Loucy (cell line): ENCODE measurements around the gene CRYBA4.

Experiments
- H2AFZ ChIP-seq: fragments of 200-600 bp; sonication (generic); 2 replicates; pipeline ENCODE4 v1.6.0; 2016; ENCODE audit warnings: antibody characterized with exemption, mild to moderate bottlenecking, low read length, moderate library complexity
- H3F3A ChIP-seq: fragments of 200-600 bp; 2 replicates; pipeline ENCODE4 v1.6.0; 2016; ENCODE audit warnings: antibody characterized with exemption, low read depth, mild to moderate bottlenecking
- H3K27me3 ChIP-seq: fragments of 200-600 bp; sonication (generic); 2 replicates; pipeline ENCODE4 v1.6.1; 2014; ENCODE audit warnings: low read length, mild to moderate bottlenecking; ENCODE audit not compliant: insufficient read depth, poor library complexity, severe bottlenecking
- H3K36me3 ChIP-seq: fragments of 200-600 bp; sonication (generic); 2 replicates; pipeline ENCODE4 v1.6.1; 2016; ENCODE audit warnings: low read length; ENCODE audit not compliant: insufficient read depth
- H3K4me1 ChIP-seq: fragments of 200-600 bp; sonication (generic); 2 replicates; pipeline ENCODE4 v1.5.1; 2014; ENCODE audit warnings: low read length, mild to moderate bottlenecking; ENCODE audit not compliant: insufficient read depth, poor library complexity, severe bottlenecking
- H3K4me2 ChIP-seq: fragments of 200-600 bp; sonication (generic); 2 replicates; pipeline ENCODE4 v1.6.0; 2014; ENCODE audit warnings: antibody characterized with exemption, low read length, low read depth, mild to moderate bottlenecking; ENCODE audit not compliant: poor library complexity, severe bottlenecking
- H3K4me3 ChIP-seq: fragments of 200-600 bp; sonication (generic); 2 replicates; pipeline ENCODE4 v1.5.1; 2014; ENCODE audit warnings: low read length, mild to moderate bottlenecking, mixed read lengths; ENCODE audit not compliant: poor library complexity, severe bottlenecking
- H3K79me2 ChIP-seq: fragments of 200-600 bp; sonication (generic); 2 replicates; pipeline ENCODE4 v1.6.1; 2014; ENCODE audit warnings: low read length; ENCODE audit not compliant: insufficient read depth
- H3K9ac ChIP-seq: fragments of 200-600 bp; sonication (generic); 2 replicates; pipeline ENCODE4 v1.6.0; 2014; ENCODE audit warnings: mild to moderate bottlenecking, low read depth, low read length, moderate library complexity; ENCODE audit not compliant: poor library complexity, severe bottlenecking
- H3K9me2 ChIP-seq: fragments of 200-600 bp; sonication (generic); replicated peaks from 2 replicates; pipeline ENCODE4 v1.6.1; 2016; ENCODE audit warnings: low read depth, low read length, mixed read lengths
- H3K9me3 ChIP-seq: fragments of 200-600 bp; sonication (generic); 2 replicates; pipeline ENCODE4 v1.6.1; 2014; ENCODE audit warnings: mild to moderate bottlenecking, antibody characterized with exemption, low read length, low read depth; ENCODE audit not compliant: insufficient read depth
- H4K20me1 ChIP-seq: fragments of 200-600 bp; sonication (generic); 2 replicates; pipeline ENCODE4 v1.6.0; 2014; ENCODE audit warnings: antibody characterized with exemption, low read length, mild to moderate bottlenecking; ENCODE audit not compliant: insufficient read depth, poor library complexity, severe bottlenecking
- EZH2phosphoT487 ChIP-seq: fragments of 200-600 bp; IDR thresholded peaks from 2 replicates; pipeline ENCODE4 v1.6.1; 2018; ENCODE audit warnings: antibody characterized with exemption, mild to moderate bottlenecking, moderate library complexity, borderline replicate concordance
- TF ChIP-seq, protein P1 (sequence below): fragments of 200-600 bp; sonication (generic); conservative IDR thresholded peaks from 2 replicates; pipeline ENCODE4 v1.5.1; 2014; ENCODE audit warnings: mild to moderate bottlenecking, antibody characterized with exemption, low read length

The CRYBA4 gene

DNA sequence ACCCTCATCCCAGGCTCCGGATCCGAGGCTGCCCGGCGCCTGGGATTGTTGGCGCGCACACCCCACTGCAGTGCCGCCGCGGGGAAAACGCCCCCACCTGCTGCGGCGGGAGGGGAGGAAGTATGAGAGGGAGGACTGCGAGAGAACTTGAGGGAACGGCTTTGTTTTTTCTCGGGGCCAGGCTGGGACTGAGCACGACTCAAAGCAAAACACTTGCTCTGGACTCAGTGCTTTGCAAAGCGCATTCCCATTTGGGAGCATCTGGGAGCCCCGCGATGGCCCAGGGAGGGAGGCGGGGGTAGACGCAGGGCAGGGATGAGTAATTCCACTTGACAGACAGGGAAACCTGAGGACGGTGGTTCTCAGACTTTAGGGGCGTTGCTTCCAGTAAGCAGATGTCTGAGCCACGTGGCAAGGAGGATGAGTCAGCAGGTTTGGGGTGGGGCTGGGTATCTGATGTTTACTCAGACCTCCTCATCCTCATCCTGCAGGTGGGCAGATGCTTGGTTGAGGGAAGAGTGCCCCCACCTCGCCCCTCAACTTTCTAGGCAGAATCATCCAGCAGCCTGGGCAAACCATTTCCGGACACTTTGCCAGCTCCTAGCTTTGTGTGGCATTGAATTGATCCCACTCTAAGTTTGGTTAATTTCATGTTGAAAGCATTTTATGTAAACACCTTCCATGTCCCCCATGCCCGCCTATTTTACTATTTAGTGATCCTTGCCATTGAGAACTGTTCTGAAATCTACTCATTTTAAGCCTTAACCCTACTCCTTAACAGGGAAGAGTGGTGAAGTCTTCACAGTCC lies 37.1 kb downstream of the CRYBA4 start:
- H3K9me2 ChIP-seq, result no peaks in the 10 kb centered on the region
- H3F3A ChIP-seq, result no peaks in the 10 kb centered on the region
- H4K20me1 ChIP-seq, result no peaks in the 10 kb centered on the region
- H3K9me3 ChIP-seq, result no peaks in the 10 kb centered on the region
- H3K4me3 ChIP-seq, result peak overlapping the region; percentile 73
- H2AFZ ChIP-seq, result peak overlapping the region; percentile 88
- peak overlapping the region; percentile 74 for H3K4me2 ChIP-seq
- H3K36me3 ChIP-seq, result no peaks in the 10 kb centered on the region
- peak overlapping the region; percentile 70 for H3K9ac ChIP-seq
- no peaks in the 10 kb centered on the region for H3K27me3 ChIP-seq
- H3K79me2 ChIP-seq, result no peaks in the 10 kb centered on the region
- H3K4me1 ChIP-seq, result peaks cover 12% of the 10 kb centered on the region
- TF ChIP-seq EZH2phosphoT487, result no peak
- TF ChIP-seq, protein P1, sequence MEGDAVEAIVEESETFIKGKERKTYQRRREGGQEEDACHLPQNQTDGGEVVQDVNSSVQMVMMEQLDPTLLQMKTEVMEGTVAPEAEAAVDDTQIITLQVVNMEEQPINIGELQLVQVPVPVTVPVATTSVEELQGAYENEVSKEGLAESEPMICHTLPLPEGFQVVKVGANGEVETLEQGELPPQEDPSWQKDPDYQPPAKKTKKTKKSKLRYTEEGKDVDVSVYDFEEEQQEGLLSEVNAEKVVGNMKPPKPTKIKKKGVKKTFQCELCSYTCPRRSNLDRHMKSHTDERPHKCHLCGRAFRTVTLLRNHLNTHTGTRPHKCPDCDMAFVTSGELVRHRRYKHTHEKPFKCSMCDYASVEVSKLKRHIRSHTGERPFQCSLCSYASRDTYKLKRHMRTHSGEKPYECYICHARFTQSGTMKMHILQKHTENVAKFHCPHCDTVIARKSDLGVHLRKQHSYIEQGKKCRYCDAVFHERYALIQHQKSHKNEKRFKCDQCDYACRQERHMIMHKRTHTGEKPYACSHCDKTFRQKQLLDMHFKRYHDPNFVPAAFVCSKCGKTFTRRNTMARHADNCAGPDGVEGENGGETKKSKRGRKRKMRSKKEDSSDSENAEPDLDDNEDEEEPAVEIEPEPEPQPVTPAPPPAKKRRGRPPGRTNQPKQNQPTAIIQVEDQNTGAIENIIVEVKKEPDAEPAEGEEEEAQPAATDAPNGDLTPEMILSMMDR, result no peak

DNA sequence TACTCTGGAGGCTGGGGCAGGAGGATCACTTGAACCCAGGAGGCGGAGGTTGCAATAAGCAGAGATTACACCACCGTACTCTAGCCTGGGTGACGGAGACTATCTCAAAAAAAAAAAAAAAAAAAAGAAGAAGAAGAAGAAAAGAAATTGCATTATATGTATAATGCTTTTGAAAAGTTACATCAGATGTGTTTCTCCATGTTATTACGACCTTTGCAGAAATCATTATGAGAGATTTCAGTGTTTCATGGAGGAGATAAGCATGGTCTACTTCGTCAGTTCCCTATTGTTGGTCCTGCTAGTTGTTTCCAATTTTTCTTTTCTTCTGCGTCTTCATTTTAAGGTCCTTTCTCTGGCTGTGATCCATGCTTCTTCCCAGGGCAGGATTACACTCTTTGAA lies 38.6 kb downstream of the CRYBA4 start:
- no peak for TF ChIP-seq EZH2phosphoT487
- TF ChIP-seq, protein P1, result no peak
- H2AFZ ChIP-seq, result no peak overlapping the region
- no peaks in the 10 kb centered on the region for H3K27me3 ChIP-seq
- H4K20me1 ChIP-seq, result no peaks in the 10 kb centered on the region
- H3K4me1 ChIP-seq, result peaks cover 16% of the 10 kb centered on the region
- H3K79me2 ChIP-seq, result no peaks in the 10 kb centered on the region
- no peaks in the 10 kb centered on the region for H3K9me3 ChIP-seq
- H3K9me2 ChIP-seq, result no peaks in the 10 kb centered on the region
- no peaks in the 10 kb centered on the region for H3K36me3 ChIP-seq
- no peaks in the 10 kb centered on the region for H3F3A ChIP-seq
- no peak overlapping the region for H3K9ac ChIP-seq
- H3K4me2 ChIP-seq, result no peak overlapping the region
- no peak overlapping the region for H3K4me3 ChIP-seq

DNA sequence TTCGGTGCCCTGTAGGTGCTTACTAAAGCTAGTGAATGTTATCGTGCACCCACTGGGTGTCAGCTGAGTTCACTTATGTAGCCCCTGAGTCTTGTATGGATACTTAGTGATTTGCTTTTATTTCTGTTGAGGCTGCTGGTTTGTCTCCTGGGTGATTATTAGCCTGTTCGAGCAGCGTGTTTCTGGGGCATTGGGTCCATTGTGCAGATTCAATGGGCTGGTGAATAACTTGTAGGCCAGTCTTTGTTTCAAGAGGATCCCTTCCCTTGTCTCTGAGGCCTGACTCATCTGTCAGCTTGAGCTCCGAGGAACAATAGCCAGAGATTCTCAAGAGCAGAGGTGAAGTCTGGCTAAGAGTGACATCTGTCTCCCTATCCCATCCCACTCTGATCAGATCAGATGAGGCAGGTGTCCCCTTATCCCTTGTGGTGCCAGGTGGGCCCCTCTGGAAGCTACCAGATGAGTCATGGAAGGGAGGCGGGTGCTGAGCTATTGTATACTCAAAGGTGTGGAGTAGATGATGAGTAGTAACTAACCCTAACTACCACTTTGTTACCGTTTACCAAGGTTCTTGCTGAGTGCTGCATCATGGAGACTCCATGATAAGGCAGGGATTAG lies 39.3 kb downstream of the CRYBA4 start:
- H3K9me2 ChIP-seq, result no peaks in the 10 kb centered on the region
- no peak overlapping the region for H3K4me3 ChIP-seq
- no peaks in the 10 kb centered on the region for H3K9me3 ChIP-seq
- peaks cover 16% of the 10 kb centered on the region for H3K4me1 ChIP-seq
- no peaks in the 10 kb centered on the region for H3K27me3 ChIP-seq
- no peaks in the 10 kb centered on the region for H4K20me1 ChIP-seq
- no peak for TF ChIP-seq EZH2phosphoT487
- TF ChIP-seq, protein P1, result no peak
- no peak overlapping the region for H3K4me2 ChIP-seq
- H2AFZ ChIP-seq, result no peak overlapping the region
- H3K9ac ChIP-seq, result no peak overlapping the region
- H3K36me3 ChIP-seq, result no peaks in the 10 kb centered on the region
- H3K79me2 ChIP-seq, result no peaks in the 10 kb centered on the region
- no peaks in the 10 kb centered on the region for H3F3A ChIP-seq
